ENCODE measurements around the gene WNT2B. TPM values are rescaled to one million over a fixed set of nuclear protein-coding genes. Genes with fewer than 3 reads are reported as not detected.

The WNT2B gene
- total and polyA plus RNA-seq, 12 donors = 0.46 to 3.3 (median 2.2) TPM

DNA sequence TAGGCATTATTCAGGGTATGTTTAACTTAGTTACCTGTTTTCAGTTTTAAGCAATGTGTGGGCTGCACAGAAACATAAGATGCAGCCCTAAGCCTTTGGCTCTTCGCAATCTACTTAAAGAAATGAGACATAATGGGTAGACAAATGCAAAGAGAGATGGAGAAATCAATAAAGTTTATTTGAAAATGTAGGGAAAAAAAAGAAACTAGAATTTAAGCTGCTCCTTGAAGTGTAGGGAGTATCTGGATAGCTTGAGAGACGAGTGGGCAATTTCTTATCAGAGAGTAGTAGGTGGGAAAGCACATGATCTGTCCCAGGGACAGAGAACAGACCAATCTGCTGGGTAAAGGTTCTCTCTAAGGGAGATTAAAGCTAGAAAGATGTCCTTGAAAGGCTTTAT, 8.9 kb downstream of the WNT2B start:
- Histone ChIP-seq H3K4me1 (peaks cover 0 to 49% (median 8%) of the 10 kb centered on the region in 9 donors), H3K27ac (peak overlapping the region in 6 of 10 donors; percentile 44 to 68 (median 56)), H3K4me3 (no peak overlapping the region), H3K36me3 (peaks cover 0 to 11% (median 0%) of the 10 kb centered on the region in 9 donors), H3K27me3 (no peaks in the 10 kb centered on the region), H3K9me3 (no peaks in the 10 kb centered on the region)
- DNase-seq (no peak), ATAC-seq (no peak)
- 66 to 83% methylated on average over 2 of the region's 2 CpGs for WGBS, 2 donors
- intact Hi-C loops (cut with DNase I) = no loop called here
- TF ChIP-seq, protein P1, sequence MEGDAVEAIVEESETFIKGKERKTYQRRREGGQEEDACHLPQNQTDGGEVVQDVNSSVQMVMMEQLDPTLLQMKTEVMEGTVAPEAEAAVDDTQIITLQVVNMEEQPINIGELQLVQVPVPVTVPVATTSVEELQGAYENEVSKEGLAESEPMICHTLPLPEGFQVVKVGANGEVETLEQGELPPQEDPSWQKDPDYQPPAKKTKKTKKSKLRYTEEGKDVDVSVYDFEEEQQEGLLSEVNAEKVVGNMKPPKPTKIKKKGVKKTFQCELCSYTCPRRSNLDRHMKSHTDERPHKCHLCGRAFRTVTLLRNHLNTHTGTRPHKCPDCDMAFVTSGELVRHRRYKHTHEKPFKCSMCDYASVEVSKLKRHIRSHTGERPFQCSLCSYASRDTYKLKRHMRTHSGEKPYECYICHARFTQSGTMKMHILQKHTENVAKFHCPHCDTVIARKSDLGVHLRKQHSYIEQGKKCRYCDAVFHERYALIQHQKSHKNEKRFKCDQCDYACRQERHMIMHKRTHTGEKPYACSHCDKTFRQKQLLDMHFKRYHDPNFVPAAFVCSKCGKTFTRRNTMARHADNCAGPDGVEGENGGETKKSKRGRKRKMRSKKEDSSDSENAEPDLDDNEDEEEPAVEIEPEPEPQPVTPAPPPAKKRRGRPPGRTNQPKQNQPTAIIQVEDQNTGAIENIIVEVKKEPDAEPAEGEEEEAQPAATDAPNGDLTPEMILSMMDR (IDR thresholded peaks at IDR 0.05) = no peak

DNA sequence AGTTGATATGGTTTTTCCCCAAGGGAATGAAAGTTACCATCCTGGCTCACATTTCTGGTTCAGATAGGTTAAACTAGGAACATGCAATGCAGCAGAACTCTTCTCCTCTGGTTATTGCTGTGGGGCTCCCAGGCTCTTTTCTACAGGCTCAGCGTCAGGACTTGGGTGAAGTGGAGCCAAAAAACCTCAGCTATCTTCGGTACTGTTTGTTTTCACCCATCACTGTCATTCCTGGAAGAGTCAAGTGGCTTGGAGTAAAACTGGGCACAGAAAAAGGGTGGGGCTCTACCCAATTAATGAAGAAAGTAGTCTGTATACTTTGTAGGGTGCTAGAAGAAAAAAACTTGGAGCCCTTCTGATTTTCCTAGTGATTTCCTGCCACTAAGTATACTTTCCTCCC, 9.4 kb downstream of the WNT2B start:
- H3K9me3 ChIP-seq = no peaks in the 10 kb centered on the region
- H3K27me3 ChIP-seq = no peaks in the 10 kb centered on the region
- H3K4me3 ChIP-seq = no peak overlapping the region
- H3K27ac ChIP-seq = peak overlapping the region in 6 of 10 donors; percentile 44 to 68 (median 56)
- H3K4me1 ChIP-seq = peaks cover 0 to 53% (median 8%) of the 10 kb centered on the region in 9 donors
- 43 to 62% methylated on average over 2 of the region's 2 CpGs for WGBS, 2 donors
- ATAC-seq (peak in 7 of 8 donors; percentile 24 to 83 (median 56)), DNase-seq (peak in 1 of 2 donors; percentile 33)
- TF ChIP-seq, protein P1 (IDR thresholded peaks at IDR 0.05) = no peak
- H3K36me3 ChIP-seq = peaks cover 0 to 17% (median 0%) of the 10 kb centered on the region in 9 donors
- intact Hi-C loops (cut with DNase I) = no loop called here

DNA sequence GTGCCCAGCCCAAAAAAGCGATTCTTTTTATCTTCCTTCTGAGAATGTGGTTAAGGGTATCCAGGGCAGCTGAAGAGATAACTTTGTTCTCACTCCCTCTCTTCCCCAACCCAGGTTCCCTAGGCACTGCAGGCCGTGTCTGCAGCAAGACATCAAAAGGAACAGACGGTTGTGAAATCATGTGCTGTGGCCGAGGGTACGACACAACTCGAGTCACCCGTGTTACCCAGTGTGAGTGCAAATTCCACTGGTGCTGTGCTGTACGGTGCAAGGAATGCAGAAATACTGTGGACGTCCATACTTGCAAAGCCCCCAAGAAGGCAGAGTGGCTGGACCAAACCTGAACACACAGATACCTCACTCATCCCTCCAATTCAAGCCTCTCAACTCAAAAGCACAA, 11.4 kb downstream of the WNT2B start:
- Histone ChIP-seq H3K9me3 (no peaks in the 10 kb centered on the region), H3K4me3 (no peak overlapping the region), H3K27me3 (no peaks in the 10 kb centered on the region), H3K27ac (no peak overlapping the region), H3K4me1 (peaks cover 0 to 73% (median 16%) of the 10 kb centered on the region in 9 donors), H3K36me3 (peaks cover 0 to 24% (median 0%) of the 10 kb centered on the region in 9 donors)
- intact Hi-C loops (cut with DNase I) = no loop called here
- TF ChIP-seq, protein P1 (IDR thresholded peaks at IDR 0.05) = no peak
- DNase-seq = no peak
- ATAC-seq = no peak
- WGBS, 2 donors = 74 to 79% methylated on average over 9 of the region's 9 CpGs

DNA sequence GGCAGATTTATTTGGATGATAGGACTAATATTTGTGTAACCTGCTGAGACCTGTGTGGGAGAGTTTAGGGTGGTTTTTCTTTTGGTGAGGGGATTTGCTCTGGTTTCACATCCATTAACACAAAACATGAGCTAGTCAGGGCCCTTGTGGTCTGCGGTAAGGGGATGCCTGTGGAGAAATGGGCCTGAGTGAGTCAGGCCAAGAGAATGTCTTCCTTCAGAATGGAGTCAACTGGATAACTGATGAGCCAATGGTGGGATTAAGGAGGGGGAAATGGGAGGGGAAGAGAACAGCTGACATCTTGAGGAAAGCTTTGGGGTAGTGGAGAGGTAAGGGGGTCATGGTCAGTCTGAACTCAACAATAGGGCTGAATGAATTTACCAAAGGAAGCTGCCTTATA, 13.9 kb downstream of the WNT2B start:
- DNase-seq = no peak
- no peaks in the 10 kb centered on the region for H3K9me3 ChIP-seq
- ATAC-seq = no peak
- intact Hi-C loops (cut with DNase I) = no loop called here
- WGBS, 2 donors = 80 to 90% methylated on average over 1 of the region's 1 CpG
- H3K4me1 ChIP-seq = peaks cover 0 to 64% (median 14%) of the 10 kb centered on the region in 9 donors
- TF ChIP-seq, protein P1 (IDR thresholded peaks at IDR 0.05) = no peak
- H3K27me3 ChIP-seq = no peaks in the 10 kb centered on the region
- no peak overlapping the region for H3K27ac ChIP-seq
- peaks cover 0 to 47% (median 0%) of the 10 kb centered on the region in 9 donors for H3K36me3 ChIP-seq
- no peak overlapping the region for H3K4me3 ChIP-seq
